Stomach (tissue), 9 donors: ENCODE data around the gene CTH. TPM values are rescaled to one million over a fixed set of nuclear protein-coding genes. Genes with fewer than 3 reads are reported as not detected.
"Not testable (repeated sequence)": the region's sequence is repeated elsewhere in the genome, so short reads cannot be mapped to it uniquely, and the experiment has no call there.

Source experiments
- DNase-seq, 2 donors: peaks; one replicate each; pipeline versions ENCODE4 v3.0.0 to v3.0.0-alpha.2; 2013 to 2019
- H3K27ac ChIP-seq, 5 donors: fragments of 200-600 bp in 4 of 5; sonication (generic) in 4 of 5; one replicate each; pipeline ENCODE4 v1.5.1; 2013 to 2019; ENCODE audit warnings: mild to moderate bottlenecking in 1 of 5, moderate library complexity in 1 of 5
- H3K27me3 ChIP-seq, 3 donors: fragments of 200-600 bp; sonication (generic); one replicate each; pipeline ENCODE4 v1.5.1; 2017 to 2019; ENCODE audit warnings: mixed run types in 1 of 3
- H3K36me3 ChIP-seq, 4 donors: fragments of 200-600 bp; sonication (generic); 1 replicate in 3 of 4; 2 replicates in 1 of 4; pipeline ENCODE4 v1.5.1; 2016 to 2019
- H3K4me1 ChIP-seq, 4 donors: fragments of 200-600 bp; sonication (generic); one replicate each; pipeline ENCODE4 v1.5.1; 2016 to 2019
- H3K4me3 ChIP-seq, 4 donors: fragments of 200-600 bp; sonication (generic) in 3 of 4; one replicate each; pipeline ENCODE4 v1.5.1; 2016 to 2019; ENCODE audit warnings: mild to moderate bottlenecking in 1 of 4
- H3K9me3 ChIP-seq, 4 donors: fragments of 200-600 bp; sonication (generic); one replicate each; pipeline ENCODE4 v1.5.1; 2016 to 2019
- CTCF ChIP-seq, 7 experiments: fragments of 450-650 bp in 4 of 7; fragments of 200-600 bp in 3 of 7; sonication (generic) in 3 of 7; IDR thresholded peaks; one replicate each; pipeline ENCODE4 v1.5.1; 2016 to 2019; ENCODE audit warnings: antibody characterized with exemption in 7 of 7, control low read depth in 2 of 7, mild to moderate bottlenecking in 1 of 7
- EP300 ChIP-seq: sonication (generic); formaldehyde crosslinking; IDR thresholded peaks from one replicate; pipeline ENCODE4 v1.6.1; 2017; ENCODE audit warnings: antibody characterized with exemption
- POLR2A ChIP-seq, 4 donors: fragments of 450-650 bp; IDR thresholded peaks; one replicate each; pipeline ENCODE4 v1.6.1; 2016; ENCODE audit warnings: antibody characterized with exemption in 4 of 4, control low read depth in 2 of 4, mild to moderate bottlenecking in 1 of 4, moderate library complexity in 1 of 4
- POLR2AphosphoS5 ChIP-seq, 3 donors: sonication (generic); formaldehyde crosslinking; IDR thresholded peaks; one replicate each; pipeline ENCODE4 v1.6.1; 2016; ENCODE audit warnings: antibody characterized with exemption in 3 of 3
- WGBS, 5 donors: extraction: QIAGEN DNeasy Blood & Tissue Kit in 3 of 5; methylation state at CpG; one replicate each; pipeline versions ENCODE4 v1.1.5 to v1.1.7; 2013 to 2018; 5-methylcytosine and 5-hydroxymethylcytosine counted together
- intact Hi-C: fragments of 100-400 bp; cut with DNase I; formaldehyde crosslinking; loops from one replicate; pipeline ENCODE4 v1.15.1; 2023; ENCODE audit warnings: low total_unique reads
- polyA plus RNA-seq, 3 donors: library from polyadenylated mRNA; stranded (reverse); fragments of 200-250 nt; gene quantifications; one replicate each; pipeline ENCODE4 v1.2.3, GENCODE V29; 2013
- total RNA-seq, 5 donors: library from RNA; depleted of rRNA; stranded (reverse); fragments of >200 nt; gene quantifications; one replicate each; pipeline versions ENCODE4 v1.1.0 to v1.2.3, GENCODE V29; 2014 to 2016
- donor health status: healthy with polysubstance abuse.
- donor health status: Bipolar disorder and iron deficiency.
- donor health status: healthy.

Gene CTH
- total and polyA plus RNA-seq, 8 donors = 0.89 to 16.9 (median 5.6) TPM

- no peak for DNase-seq
Measured at GRCh38 chr1:70459496-70460225, 48.6 kb downstream of the CTH start.

GRCh38 chr1:70460740-70461713 lies 50.0 kb downstream of the CTH start:
- H3K27me3 ChIP-seq, H3K36me3 ChIP-seq, H3K9me3 ChIP-seq, DNase-seq, H3K4me3 ChIP-seq, intact Hi-C loops, H3K4me1 ChIP-seq, H3K27ac ChIP-seq: not testable (repeated sequence)
- 68 to 83% (median 70%) methylated on average over 8 of the region's 8 CpGs for WGBS, 5 donors

More at GRCh38 chr1:70459496-70460225, 48.6 kb downstream of the CTH start:
- Histone ChIP-seq H3K36me3 (no peaks in the 10 kb centered on the region), H3K4me1 (no peaks in the 10 kb centered on the region), H3K27me3 (no peaks in the 10 kb centered on the region), H3K9me3 (no peaks in the 10 kb centered on the region), H3K27ac (no peak overlapping the region), H3K4me3 (no peak overlapping the region)
- WGBS, 5 donors = 73 to 93% (median 90%) methylated on average over 4 of the region's 4 CpGs
- intact Hi-C loops = no loop called here
- TF ChIP-seq POLR2A (IDR thresholded peaks at IDR 0.05) = no peak
- TF ChIP-seq CTCF (IDR thresholded peaks at IDR 0.05) = no peak
- TF ChIP-seq POLR2AphosphoS5 (IDR thresholded peaks at IDR 0.05) = no peak
- TF ChIP-seq EP300 = no peak

GRCh38 chr1:70462611-70463010 lies 51.5 kb downstream of the CTH start:
- Histone ChIP-seq H3K27me3 (no peaks in the 10 kb centered on the region), H3K4me1 (no peaks in the 10 kb centered on the region), H3K27ac (no peak overlapping the region), H3K36me3 (no peaks in the 10 kb centered on the region), H3K9me3 (no peaks in the 10 kb centered on the region), H3K4me3 (no peak overlapping the region)
- DNase-seq = no peak
- intact Hi-C loops = no loop called here
- TF ChIP-seq POLR2AphosphoS5 (IDR thresholded peaks at IDR 0.05) = no peak
- no peak for TF ChIP-seq CTCF (IDR thresholded peaks at IDR 0.05)
- no peak for TF ChIP-seq POLR2A (IDR thresholded peaks at IDR 0.05)
- TF ChIP-seq EP300 = no peak
- 71 to 85% (median 82%) methylated on average over 1 of the region's 1 CpG for WGBS, 5 donors

- no peak overlapping the region for H3K27ac ChIP-seq
- H3K27me3 ChIP-seq = no peaks in the 10 kb centered on the region
- H3K9me3 ChIP-seq = no peaks in the 10 kb centered on the region
- no peak for DNase-seq
- no peaks in the 10 kb centered on the region for H3K4me1 ChIP-seq
- H3K36me3 ChIP-seq = no peaks in the 10 kb centered on the region
- TF ChIP-seq EP300 (no peak), CTCF (IDR thresholded peaks at IDR 0.05) (no peak), POLR2AphosphoS5 (IDR thresholded peaks at IDR 0.05) (no peak), POLR2A (IDR thresholded peaks at IDR 0.05) (no peak)
- H3K4me3 ChIP-seq = no peak overlapping the region
- intact Hi-C loops = no loop called here
Measured at GRCh38 chr1:70465911-70466310, 54.8 kb downstream of the CTH start.
